MM.1S (cell line): ENCODE results near the gene SS18L1.

Experiments
- CTCF ChIP-seq: fragments of 300-600 bp; sonication (generic); IDR thresholded peaks from 2 replicates; pipeline ENCODE4 v1.5.1; 2016; ENCODE audit warnings: antibody characterized with exemption, low read length, mixed read lengths
- EZH2phosphoT487 ChIP-seq: fragments of 300-600 bp; sonication (generic); IDR thresholded peaks from 2 replicates; pipeline ENCODE4 v1.6.1; 2018; ENCODE audit warnings: antibody characterized with exemption, low read length

GRCh38 chr20:62155428-62156253 is 12.1 kb downstream of the SS18L1 start:
- no peak for TF ChIP-seq EZH2phosphoT487
- no peak for TF ChIP-seq CTCF
